ENCODE results near the gene USP15.

- no peak for TF ChIP-seq CTCF (conservative IDR thresholded peaks at IDR 0.05)
- TF ChIP-seq EZH2 (IDR thresholded peaks at IDR 0.05; ENCODE audit: low read depth): no peak
These were observed 115.4 kb downstream of the USP15 start for GRCh38 chr12:62375603-62376002.

All from PC-9 (cell line).